HepG2 (cell line): Measurements from ENCODE around the gene DOCK1. TPM values are rescaled to one million over a fixed set of nuclear protein-coding genes. Genes with fewer than 3 reads are reported as not detected.

Experiments used
- ATAC-seq: fragments of 200-7000 bp; cut with Tn5 transposase; 3 replicates; pipeline ENCODE4 v1.9.1; 2020; ENCODE audit warnings: mild to moderate bottlenecking, moderate library complexity
- BruUV-seq: library from RNA; stranded (reverse); fragments of 400-500 nt; replicated peaks from 2 replicates; lab custom pipeline; 2021; lab: Mats Ljungman, UMichigan
- CTCF ChIA-PET: fragments of 300-600 bp; formaldehyde crosslinking; extraction: SDS; loops from one replicate; lab custom pipeline; 2021; ENCODE audit warnings: low total read pairs, inconsistent platforms, low intra/inter-chr PET ratio; lab: Yijun Ruan, JAX
- POLR2A ChIA-PET: fragments of 350-600 bp; sonication (Branson Sonifier 250); formaldehyde crosslinking; loops from one replicate; lab custom pipeline; 2020; ENCODE audit warnings: antibody characterized with exemption, inconsistent platforms; lab: Yijun Ruan, JAX
- DNase-seq: peaks from one replicate; pipeline ENCODE4 v3.0.0-alpha.2; 2015; ENCODE audit warnings: low spot score
- FAIRE-seq: peaks from 3 replicates; lab custom pipeline; 2011; peaks lifted over from hg19 to GRCh38; lab: Jason Lieb, UNC
- H2AFZ ChIP-seq: one replicate; pipeline ENCODE4 v1.6.1; 2011; ENCODE audit warnings: low read length, inconsistent platforms
- H3K27ac ChIP-seq: fragments of 300-600 bp; 3 replicates; pipeline ENCODE4 v1.8.0; 2011; ENCODE audit warnings: mixed run types, mild to moderate bottlenecking, mixed read lengths, low read length, inconsistent platforms; ENCODE audit not compliant: insufficient read depth; ENCODE audit errors: extremely low read length
- H3K27me3 ChIP-seq, 2 experiments: fragments of 200-600 bp in 1 of 2; 2 replicates in 1 of 2; 3 replicates in 1 of 2; pipeline versions ENCODE4 v1.6.0 to v1.8.0; 2011; ENCODE audit warnings: low read length in 2 of 2, mild to moderate bottlenecking in 2 of 2, moderate library complexity in 2 of 2, inconsistent platforms in 1 of 2; ENCODE audit not compliant: insufficient read depth in 2 of 2, control insufficient read depth in 1 of 2
- H3K36me3 ChIP-seq, 2 experiments: fragments of 200-600 bp in 1 of 2; replicated peaks in 1 of 2; 2 replicates in 1 of 2; 3 replicates in 1 of 2; pipeline versions ENCODE4 v1.5.1 to v1.8.0; 2011; ENCODE audit warnings: low read length in 2 of 2, inconsistent platforms in 1 of 2; ENCODE audit not compliant: insufficient read depth in 2 of 2, control insufficient read depth in 1 of 2
- H3K4me1 ChIP-seq: 2 replicates; pipeline ENCODE4 v1.5.1; 2012; ENCODE audit warnings: low read length, inconsistent platforms; ENCODE audit not compliant: insufficient read depth
- H3K4me2 ChIP-seq: 2 replicates; pipeline ENCODE4 v1.6.0; 2011; ENCODE audit warnings: low read depth, low read length, inconsistent platforms
- H3K4me3 ChIP-seq, 3 experiments: fragments of 200-600 bp in 1 of 3; sonication (generic), shearing (Covaris generic) in 1 of 3; replicated peaks in 1 of 3; 2 replicates each; pipeline ENCODE4 v1.5.1; 2011 to 2016; ENCODE audit warnings: low read length in 3 of 3, inconsistent platforms in 2 of 3, low read depth in 2 of 3, mild to moderate bottlenecking in 2 of 3, control low read depth in 1 of 3, mixed read lengths in 1 of 3; ENCODE audit not compliant: insufficient read depth in 1 of 3
- H3K79me2 ChIP-seq: one replicate; pipeline ENCODE4 v1.6.1; 2011; ENCODE audit warnings: low read length, inconsistent platforms; ENCODE audit not compliant: insufficient read depth
- H3K9ac ChIP-seq: 2 replicates; pipeline ENCODE4 v1.6.0; 2011; ENCODE audit warnings: mild to moderate bottlenecking, low read depth, low read length, inconsistent platforms; ENCODE audit not compliant: insufficient read depth
- H3K9me3 ChIP-seq: 2 replicates; pipeline ENCODE4 v1.5.1; 2012; ENCODE audit warnings: mild to moderate bottlenecking, low read length
- H4K20me1 ChIP-seq: 2 replicates; pipeline ENCODE4 v1.6.0; 2011; ENCODE audit warnings: inconsistent platforms, mild to moderate bottlenecking, low read length, moderate library complexity; ENCODE audit not compliant: insufficient read depth
- ATM ChIP-seq: fragments of 450-650 bp; IDR thresholded peaks from 2 replicates; pipeline ENCODE4 v1.7.1; 2017; ENCODE audit warnings: mild to moderate bottlenecking, borderline replicate concordance
- ETV6 ChIP-seq: sonication (generic); formaldehyde crosslinking; conservative IDR thresholded peaks from 2 replicates; pipeline ENCODE4 v1.4.0; 2020; ENCODE audit warnings: missing genetic modification reagents
- HIVEP1 ChIP-seq: sonication (generic); formaldehyde crosslinking; IDR thresholded peaks from 2 replicates; pipeline ENCODE4 v1.4.0; 2020; ENCODE audit warnings: mild to moderate bottlenecking, missing genetic modification reagents
- HNRNPL ChIP-seq: fragments of 200-400 bp; formaldehyde crosslinking; IDR thresholded peaks from 2 replicates; pipeline ENCODE4 v1.6.1; 2017; ENCODE audit warnings: mild to moderate bottlenecking, low read depth, low read length
- NBN ChIP-seq: fragments of 450-650 bp; conservative IDR thresholded peaks from 2 replicates; pipeline ENCODE4 v1.6.1; 2017
- RELA ChIP-seq: sonication (generic); formaldehyde crosslinking; IDR thresholded peaks from 2 replicates; pipeline ENCODE4 v1.4.0; 2020; ENCODE audit warnings: missing genetic modification reagents
- ZBTB8A ChIP-seq: sonication (generic); formaldehyde crosslinking; IDR thresholded peaks from 2 replicates; pipeline ENCODE4 v1.4.0; 2020; ENCODE audit warnings: mild to moderate bottlenecking, low read depth, missing genetic modification reagents, borderline replicate concordance
- ZNF17 ChIP-seq: sonication (generic); formaldehyde crosslinking; IDR thresholded peaks from 2 replicates; pipeline ENCODE4 v1.5.0; 2020; ENCODE audit warnings: mild to moderate bottlenecking, missing genetic modification reagents
- ZNF296 ChIP-seq: sonication (generic); formaldehyde crosslinking; conservative IDR thresholded peaks from 2 replicates; pipeline ENCODE4 v1.5.0; 2020; ENCODE audit warnings: mild to moderate bottlenecking, missing genetic modification reagents
- ZNF605 ChIP-seq: sonication (generic); formaldehyde crosslinking; IDR thresholded peaks from 2 replicates; pipeline ENCODE4 v1.8.0; 2022; ENCODE audit warnings: mild to moderate bottlenecking, missing genetic modification reagents
- ZNF691 ChIP-seq: sonication (generic); formaldehyde crosslinking; IDR thresholded peaks from 2 replicates; pipeline ENCODE4 v1.4.0; 2020; ENCODE audit warnings: missing genetic modification reagents, low read depth, mild to moderate bottlenecking, borderline replicate concordance
- ZSCAN21 ChIP-seq: sonication (generic); formaldehyde crosslinking; IDR thresholded peaks from 2 replicates; pipeline ENCODE4 v1.8.0; 2022; ENCODE audit warnings: mild to moderate bottlenecking, missing genetic modification reagents, moderate library complexity, borderline replicate concordance
- WGBS: methylation state at CpG from one replicate; pipeline ENCODE4 v1.1.6; 2017; ENCODE audit warnings: low lambda C conversion rate; 5-methylcytosine and 5-hydroxymethylcytosine counted together
- in situ Hi-C: cut with HindIII; loops from 2 replicates; pipeline ENCODE4 v1.10.0; 2017; ENCODE audit warnings: low pct_unique_long_range_greater_than_20kb; ENCODE audit not compliant: extremely low pct_ligation_motif_present
- intact Hi-C: fragments of 100-400 bp; cut with micrococcal nuclease; formaldehyde crosslinking; loops from one replicate; pipeline ENCODE4 v1.10.0; 2022; ENCODE audit not compliant: unreplicated experiment
- polyA plus RNA-seq, 8 experiments: library from polyadenylated mRNA; depleted of rRNA in 3 of 8; stranded (reverse) in 7 of 8; unstranded in 1 of 8; fragments of >200 nt; fragmentation: Illumina TruSeq in 4 of 8; extraction: Trizol in 4 of 8; gene quantifications; 2 replicates each; pipeline versions ENCODE4 v1.2.1 to v1.2.3, GENCODE V29; 2011 to 2016; ENCODE audit warnings: low read depth in 4 of 8, missing spikeins in 1 of 8, mixed read lengths in 1 of 8; ENCODE audit not compliant: insufficient read depth in 1 of 8
- total RNA-seq, 5 experiments: library from RNA; depleted of rRNA; stranded (reverse); fragments of >200 nt; fragmentation: Illumina TruSeq; extraction: Trizol; gene quantifications; 2 replicates each; pipeline ENCODE4 v1.2.3, GENCODE V29; 2016; ENCODE audit warnings: low read depth in 1 of 5
- TF ChIP-seq, protein P1 (sequence below): sonication (generic); formaldehyde crosslinking; IDR thresholded peaks from 2 replicates; pipeline ENCODE4 v1.4.0; 2020; ENCODE audit warnings: missing genetic modification reagents

The DOCK1 gene
- total and polyA plus RNA-seq, 2 of the 13 experiments (the other 11 are each of a cell fraction or from before 2014, with no cell fraction given): 8.3 to 25.5 TPM

DNA sequence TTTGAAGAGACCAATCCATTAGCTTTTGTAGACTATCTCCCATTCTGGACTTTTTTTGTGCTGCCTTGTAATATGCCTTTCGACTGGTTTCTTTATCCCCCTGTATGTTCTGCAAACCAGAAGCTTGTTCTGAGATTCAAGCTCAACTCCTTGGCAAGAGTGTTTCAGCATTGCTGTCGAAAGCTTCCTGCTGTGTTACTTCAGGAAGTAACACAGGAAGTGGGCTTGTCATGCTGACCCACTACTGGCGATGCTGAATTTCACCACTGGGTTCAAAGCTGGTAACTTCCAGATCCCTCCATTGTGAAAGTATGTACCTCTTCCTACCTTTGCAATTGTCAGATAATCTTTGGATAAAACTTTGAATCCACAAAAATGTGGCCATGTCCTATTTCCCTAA is 349.0 kb downstream of the DOCK1 start:
- Histone ChIP-seq H3K4me2 (no peak overlapping the region), H3K27ac (no peak overlapping the region), H3K9me3 (no peaks in the 10 kb centered on the region)
- TF ChIP-seq ETV6 (no peak), ZNF605 (no peak), RELA (CRISPR knock-in tag) (no peak), ATM (no peak), HIVEP1 (CRISPR knock-in tag) (no peak), HNRNPL (no peak), ZBTB8A (CRISPR knock-in tag) (no peak), ZNF296 (CRISPR knock-in tag) (no peak), ZSCAN21 (CRISPR knock-in tag) (no peak), ZNF691 (CRISPR knock-in tag) (no peak), ZNF17 (CRISPR knock-in tag) (no peak), NBN (no peak)
- TF ChIP-seq, protein P1, sequence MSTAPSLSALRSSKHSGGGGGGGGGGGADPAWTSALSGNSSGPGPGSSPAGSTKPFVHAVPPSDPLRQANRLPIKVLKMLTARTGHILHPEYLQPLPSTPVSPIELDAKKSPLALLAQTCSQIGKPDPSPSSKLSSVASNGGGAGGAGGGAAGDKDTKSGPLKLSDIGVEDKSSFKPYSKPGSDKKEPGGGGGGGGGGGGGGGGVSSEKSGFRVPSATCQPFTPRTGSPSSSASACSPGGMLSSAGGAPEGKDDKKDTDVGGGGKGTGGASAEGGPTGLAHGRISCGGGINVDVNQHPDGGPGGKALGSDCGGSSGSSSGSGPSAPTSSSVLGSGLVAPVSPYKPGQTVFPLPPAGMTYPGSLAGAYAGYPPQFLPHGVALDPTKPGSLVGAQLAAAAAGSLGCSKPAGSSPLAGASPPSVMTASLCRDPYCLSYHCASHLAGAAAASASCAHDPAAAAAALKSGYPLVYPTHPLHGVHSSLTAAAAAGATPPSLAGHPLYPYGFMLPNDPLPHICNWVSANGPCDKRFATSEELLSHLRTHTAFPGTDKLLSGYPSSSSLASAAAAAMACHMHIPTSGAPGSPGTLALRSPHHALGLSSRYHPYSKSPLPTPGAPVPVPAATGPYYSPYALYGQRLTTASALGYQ (CRISPR knock-in tag): no peak
- TF ChIP-seq, all 625 proteins: peak for 0
- no peaks in the 10 kb centered on the region for H3K27me3 ChIP-seq
- ChIA-PET POLR2A (no interaction called here), CTCF (no interaction called here)
- no peak for DNase-seq
- no peak overlapping the region for H3K4me3 ChIP-seq
- peaks cover 5 to 9% of the 10 kb centered on the region in 2 experiments; a peak in 2 of 5 replicates for H3K36me3 ChIP-seq
- in situ Hi-C loops: no loop called here
- no peak overlapping the region for H2AFZ ChIP-seq
- intact Hi-C loops: no loop called here
- no peak for FAIRE-seq
- no peaks in the 10 kb centered on the region for H3K4me1 ChIP-seq
- H4K20me1 ChIP-seq: no peaks in the 10 kb centered on the region
- ATAC-seq: no peak
- no peaks in the 10 kb centered on the region for H3K79me2 ChIP-seq
- BruUV-seq: no TSS peak
- WGBS: 33% methylated on average over 3 of the region's 3 CpGs
- no peak overlapping the region for H3K9ac ChIP-seq
